B cell (primary cell): ENCODE data around the gene PDIA2. TPM values are rescaled to one million over a fixed set of nuclear protein-coding genes. Genes with fewer than 3 reads are reported as not detected.

Source experiments
- ATAC-seq: fragments of 200-7000 bp; cut with Tn5 transposase; one replicate; pipeline ENCODE4 v1.10.0; 2021; ENCODE audit warnings: low read depth, mild to moderate bottlenecking, moderate number of reproducible peaks, moderate library complexity
- CTCF ChIA-PET: fragments of 350-600 bp; sonication (Branson Sonifier 250); formaldehyde crosslinking; loops from one replicate; lab custom pipeline; 2021; ENCODE audit warnings: antibody characterized with exemption, inconsistent platforms; lab: Charles Lee
- POLR2A ChIA-PET: fragments of 350-600 bp; sonication (Branson Sonifier 250); formaldehyde crosslinking; loops from one replicate; lab custom pipeline; 2021; ENCODE audit warnings: antibody characterized with exemption; lab: Charles Lee
- DNase-seq: peaks from one replicate; pipeline ENCODE4 v3.0.0; 2013
- H2AFZ ChIP-seq: 2 replicates; pipeline ENCODE4 v1.6.1; 2012; ENCODE audit warnings: mild to moderate bottlenecking, low read depth, low read length; ENCODE audit not compliant: insufficient read depth, poor library complexity, severe bottlenecking
- H3K27ac ChIP-seq, 2 donors: 1 replicate in 1 of 2; 2 replicates in 1 of 2; pipeline ENCODE4 v1.5.1; 2012 to 2013; ENCODE audit warnings: low read length in 2 of 2, mild to moderate bottlenecking in 2 of 2, moderate library complexity in 1 of 2
- H3K27me3 ChIP-seq, 4 experiments: fragments of 200-600 bp in 1 of 4; sonication (generic) in 1 of 4; replicated peaks in 1 of 4; 1 replicate in 2 of 4; 2 replicates in 2 of 4; pipeline versions ENCODE4 v1.6.1 to v1.7.0; 2013 to 2016; ENCODE audit warnings: low read length in 3 of 4, mild to moderate bottlenecking in 2 of 4, mixed read lengths in 1 of 4, moderate library complexity in 1 of 4; ENCODE audit not compliant: insufficient read depth in 4 of 4, control insufficient read depth in 3 of 4; ENCODE audit errors: control extremely low read depth in 1 of 4
- H3K36me3 ChIP-seq, 2 experiments: replicated peaks in 1 of 2; 1 replicate in 1 of 2; 2 replicates in 1 of 2; pipeline versions ENCODE4 v1.6.1 to v1.7.1; 2013; ENCODE audit warnings: low read length in 1 of 2; ENCODE audit not compliant: insufficient read depth in 2 of 2, control insufficient read depth in 1 of 2; ENCODE audit errors: control extremely low read depth in 1 of 2, extremely low read depth in 1 of 2
- H3K4me1 ChIP-seq, 2 donors: fragments of 200-600 bp in 1 of 2; sonication (generic) in 1 of 2; 1 replicate in 1 of 2; 2 replicates in 1 of 2; pipeline versions ENCODE4 v1.5.1 to v1.6.1; 2013 to 2017; ENCODE audit warnings: low read length in 2 of 2; ENCODE audit not compliant: control insufficient read depth in 2 of 2, insufficient read depth in 2 of 2
- H3K4me2 ChIP-seq: replicated peaks from 2 replicates; pipeline ENCODE3; 2012; ENCODE audit warnings: mild to moderate bottlenecking, low read depth, low read length; ENCODE audit not compliant: poor library complexity, severe bottlenecking
- H3K4me3 ChIP-seq, 5 experiments: fragments of 200-600 bp in 1 of 5; sonication (generic) in 1 of 5; 1 replicate in 3 of 5; 2 replicates in 2 of 5; pipeline versions ENCODE4 v1.5.1 to v1.7.0; 2011 to 2016; ENCODE audit warnings: low read length in 4 of 5, mild to moderate bottlenecking in 4 of 5, low read depth in 2 of 5, control low read depth in 1 of 5, moderate library complexity in 1 of 5; ENCODE audit not compliant: insufficient read depth in 1 of 5; ENCODE audit errors: control extremely low read depth in 1 of 5, extremely low read depth in 1 of 5
- H3K79me2 ChIP-seq: fragments of 200-600 bp; sonication (generic); one replicate; pipeline ENCODE4 v1.6.0; 2016; ENCODE audit warnings: low read length; ENCODE audit not compliant: control insufficient read depth, insufficient read depth
- H3K9ac ChIP-seq: fragments of 200-600 bp; sonication (generic); 2 replicates; pipeline ENCODE4 v1.6.1; 2017; ENCODE audit warnings: mild to moderate bottlenecking, low read length, moderate library complexity
- H3K9me3 ChIP-seq, 3 donors: one replicate each; pipeline versions ENCODE4 v1.6.1 to v1.7.1; 2013; ENCODE audit warnings: low read length in 2 of 3; ENCODE audit not compliant: control insufficient read depth in 2 of 3, insufficient read depth in 1 of 3; ENCODE audit errors: control extremely low read depth in 1 of 3
- H4K20me1 ChIP-seq: 2 replicates; pipeline ENCODE4 v1.6.0; 2012; ENCODE audit warnings: mild to moderate bottlenecking, low read length; ENCODE audit not compliant: insufficient read depth, control insufficient read depth, poor library complexity, severe bottlenecking
- H3K27ac Mint-ChIP-seq: one replicate; pipeline ENCODE4 v1.8.0; 2021; ENCODE audit warnings: mixed read lengths
- H3K27me3 Mint-ChIP-seq: one replicate; pipeline ENCODE4 v1.8.0; 2021; ENCODE audit warnings: mixed read lengths
- H3K4me1 Mint-ChIP-seq: one replicate; pipeline ENCODE4 v1.8.0; 2021; ENCODE audit warnings: mixed read lengths
- H3K4me3 Mint-ChIP-seq: one replicate; pipeline ENCODE4 v1.8.0; 2021; ENCODE audit warnings: mixed read lengths
- H3K9me3 Mint-ChIP-seq: one replicate; pipeline ENCODE4 v1.8.0; 2022; ENCODE audit warnings: mixed read lengths; ENCODE audit not compliant: insufficient read depth
- EZH2 ChIP-seq: IDR thresholded peaks from 2 replicates; pipeline ENCODE4 v1.6.1; 2012; ENCODE audit warnings: borderline replicate concordance, low read depth, mild to moderate bottlenecking, moderate library complexity, low read length; ENCODE audit not compliant: insufficient read depth, poor library complexity, severe bottlenecking
- whole genome bisulfite sequencing: methylation state at CpG from one replicate; pipeline ENCODE4 v1.1.5; 2013; ENCODE audit warnings: missing lambda C conversion rate; ENCODE audit not compliant: insufficient coverage; 5-methylcytosine and 5-hydroxymethylcytosine counted together
- intact Hi-C: fragments of 100-400 bp; cut with micrococcal nuclease; formaldehyde crosslinking; loops from one replicate; pipeline ENCODE4 v1.10.0; 2022
- polyA plus RNA-seq: library from polyadenylated mRNA; depleted of rRNA; stranded (reverse); fragments of >200 nt; gene quantifications from 2 replicates; pipeline ENCODE4 v1.2.3, GENCODE V29; 2012
- total RNA-seq, 2 donors: library from RNA; stranded (reverse); fragments of 120-200 nt in 1 of 2; gene quantifications; 1 replicate in 1 of 2; 2 replicates in 1 of 2; pipeline versions ENCODE4 v1.2.3 to v1.2.4, GENCODE V29; 2013 to 2022
- TF ChIP-seq, protein P1 (sequence below): fragments of 200-600 bp; IDR thresholded peaks from one replicate; pipeline ENCODE4 v1.8.0; 2022; ENCODE audit warnings: antibody characterized with exemption, mild to moderate bottlenecking

Gene PDIA2
- total and polyA plus RNA-seq, 2 donors (not counting 1 experiment from before 2014, with no cell fraction given), result 0.06 TPM; not detected in 1

DNA sequence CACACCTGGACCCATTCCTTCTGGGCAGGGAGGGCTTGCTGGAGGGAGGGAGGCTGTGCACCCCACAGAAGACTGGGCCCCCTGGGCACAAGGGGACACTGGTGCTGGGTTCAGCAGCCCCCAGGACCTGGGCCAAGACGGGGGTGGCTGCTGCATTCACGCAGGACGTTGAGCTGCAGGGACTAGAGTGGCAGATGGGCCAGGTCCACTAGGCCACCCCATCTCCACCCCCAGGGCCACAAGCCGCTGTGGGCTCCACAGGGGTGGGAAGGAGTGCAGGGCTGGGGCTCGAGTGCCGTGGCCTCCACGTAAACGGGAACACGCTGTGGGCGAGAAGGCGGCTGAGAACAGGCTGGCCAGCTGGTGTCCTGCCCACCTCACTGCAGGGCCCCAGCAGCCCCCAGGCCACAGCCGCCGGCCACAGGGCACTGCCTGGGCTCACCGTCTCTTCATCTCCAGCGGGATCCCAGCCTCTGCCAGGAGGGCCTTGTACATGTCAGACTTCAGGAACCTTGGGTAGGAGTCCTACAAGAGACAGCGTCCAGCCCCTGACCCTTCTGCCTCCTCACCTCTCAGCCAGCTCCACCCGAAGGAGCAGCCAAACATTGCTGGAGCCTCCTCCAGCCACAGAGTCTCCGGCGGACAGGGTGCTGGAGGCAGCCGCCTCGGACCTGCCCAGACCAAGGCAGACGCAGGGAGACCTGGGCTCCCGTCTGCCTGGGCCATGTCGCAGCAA is 13.7 kb upstream of the PDIA2 start:
- H3K9me3 Mint-ChIP-seq, result no peaks in the 10 kb centered on the region
- TF ChIP-seq, protein P1, sequence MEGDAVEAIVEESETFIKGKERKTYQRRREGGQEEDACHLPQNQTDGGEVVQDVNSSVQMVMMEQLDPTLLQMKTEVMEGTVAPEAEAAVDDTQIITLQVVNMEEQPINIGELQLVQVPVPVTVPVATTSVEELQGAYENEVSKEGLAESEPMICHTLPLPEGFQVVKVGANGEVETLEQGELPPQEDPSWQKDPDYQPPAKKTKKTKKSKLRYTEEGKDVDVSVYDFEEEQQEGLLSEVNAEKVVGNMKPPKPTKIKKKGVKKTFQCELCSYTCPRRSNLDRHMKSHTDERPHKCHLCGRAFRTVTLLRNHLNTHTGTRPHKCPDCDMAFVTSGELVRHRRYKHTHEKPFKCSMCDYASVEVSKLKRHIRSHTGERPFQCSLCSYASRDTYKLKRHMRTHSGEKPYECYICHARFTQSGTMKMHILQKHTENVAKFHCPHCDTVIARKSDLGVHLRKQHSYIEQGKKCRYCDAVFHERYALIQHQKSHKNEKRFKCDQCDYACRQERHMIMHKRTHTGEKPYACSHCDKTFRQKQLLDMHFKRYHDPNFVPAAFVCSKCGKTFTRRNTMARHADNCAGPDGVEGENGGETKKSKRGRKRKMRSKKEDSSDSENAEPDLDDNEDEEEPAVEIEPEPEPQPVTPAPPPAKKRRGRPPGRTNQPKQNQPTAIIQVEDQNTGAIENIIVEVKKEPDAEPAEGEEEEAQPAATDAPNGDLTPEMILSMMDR, result no peak
- no peak for TF ChIP-seq EZH2
- H3K27me3 Mint-ChIP-seq, result peaks cover 4% of the 10 kb centered on the region
- no peak overlapping the region for H2AFZ ChIP-seq
- DNase-seq, result no peak
- no peak overlapping the region for H3K27ac Mint-ChIP-seq
- H3K27ac ChIP-seq, result no peak overlapping the region
- ChIA-PET CTCF (no interaction called here), POLR2A (no interaction called here)
- no peak overlapping the region for H3K4me2 ChIP-seq
- H3K9me3 ChIP-seq, result no peaks in the 10 kb centered on the region
- no peak overlapping the region for H3K4me3 Mint-ChIP-seq
- intact Hi-C loops, result no loop called here
- H3K36me3 ChIP-seq, result no peaks in the 10 kb centered on the region
- no peaks in the 10 kb centered on the region for H3K4me1 Mint-ChIP-seq
- no peak overlapping the region for H3K4me3 ChIP-seq
- H3K9ac ChIP-seq, result no peak overlapping the region
- ATAC-seq, result no peak
- no peaks in the 10 kb centered on the region for H3K79me2 ChIP-seq
- no peaks in the 10 kb centered on the region for H3K4me1 ChIP-seq
- WGBS, result 93% methylated on average over 20 of the region's 24 CpGs
- H3K27me3 ChIP-seq, result peaks cover 0 to 6% (median under 1%) of the 10 kb centered on the region in 4 experiments
- H4K20me1 ChIP-seq, result no peaks in the 10 kb centered on the region
